SK-N-SH (cell line): ENCODE data around the gene ATP5F1D.

ENCODE experiments used
- CTCF ChIP-seq: fragments of 200-600 bp; sonication (generic); IDR thresholded peaks from 2 replicates; pipeline ENCODE4 v1.6.1; 2017; ENCODE audit warnings: antibody characterized with exemption, mild to moderate bottlenecking, moderate library complexity
- EZH2phosphoT487 ChIP-seq: fragments of 200-600 bp; sonication (generic); IDR thresholded peaks from 2 replicates; pipeline ENCODE4 v1.6.1; 2017; ENCODE audit warnings: low read depth, mixed run types, mild to moderate bottlenecking, antibody characterized with exemption, moderate library complexity, borderline replicate concordance
- REST ChIP-seq: IDR thresholded peaks from 2 replicates; pipeline ENCODE4 v1.6.1; 2012; ENCODE audit warnings: mild to moderate bottlenecking, low read depth, low read length, moderate library complexity
- TEAD4 ChIP-seq: IDR thresholded peaks from 2 replicates; pipeline ENCODE4 v1.4.0; 2012; ENCODE audit warnings: mild to moderate bottlenecking, borderline replicate concordance; ENCODE audit not compliant: insufficient read depth
- USF2 ChIP-seq: fragments of 150-350 bp; IDR thresholded peaks from 2 replicates; pipeline ENCODE4 v1.6.1; 2017; ENCODE audit warnings: antibody characterized with exemption, low read length, low read depth, borderline replicate concordance

- TF ChIP-seq REST (no peak), USF2 (no peak), EZH2phosphoT487 (no peak), CTCF (no peak), TEAD4 (no peak)
Observed at GRCh38 chr19:1249990-1250436, 8.5 kb downstream of the ATP5F1D start.
